ENCODE measurements around the gene DENND2C.

DENND2C gene

GRCh38 chr1:114712977-114713376 lies 43.1 kb upstream of the DENND2C start:
- TF ChIP-seq CTCF (IDR thresholded peaks at IDR 0.05; ENCODE audit: control extremely low read depth, extremely low read depth, low read depth, missing control alignments) = no peak
- ChIA-PET POLR2A (no interaction called here), CTCF (interaction anchor here (1.0 to 2.2 kb wide), 2 partner anchors 11 to 366 kb away, joined by 4 to 7 read pairs; no protein-coding TSS in a partner anchor)

GRCh38 chr1:114710360-114710759 lies 40.5 kb upstream of the DENND2C start:
- no peak for TF ChIP-seq CTCF (IDR thresholded peaks at IDR 0.05; ENCODE audit: control extremely low read depth, extremely low read depth, low read depth, missing control alignments)
- no peak for DNase-seq (ENCODE audit: extremely low spot score)
- CTCF ChIA-PET = interaction anchor here (0.7 to 1.0 kb wide), 2 partner anchors 12 to 151 kb away, joined by 3 read pairs; no protein-coding TSS in a partner anchor
- POLR2A ChIA-PET = no interaction called here

More at GRCh38 chr1:114712977-114713376, 43.1 kb upstream of the DENND2C start:
- no peak for DNase-seq (ENCODE audit: extremely low spot score)

- CTCF ChIA-PET = interaction anchor here (1.5 to 2.0 kb wide), 4 partner anchors 8 to 66 kb away, joined by 3 to 8 read pairs (median 5); partner anchors contain the start of gene AMPD1
- DNase-seq (ENCODE audit: extremely low spot score) = no peak
- no peak for TF ChIP-seq CTCF (IDR thresholded peaks at IDR 0.05; ENCODE audit: control extremely low read depth, extremely low read depth, low read depth, missing control alignments)
- POLR2A ChIA-PET = interaction anchor here (0.8 to 1.8 kb wide), 2 partner anchors 9 to 15 kb away, joined by 4 to 5 read pairs; no protein-coding TSS in a partner anchor
Measured at GRCh38 chr1:114707604-114708003, 37.8 kb upstream of the DENND2C start.

GRCh38 chr1:114703242-114703641 lies 33.4 kb upstream of the DENND2C start:
- CTCF ChIA-PET = interaction anchor here (1.0 to 2.8 kb wide), 10 partner anchors 8 to 357 kb away, joined by 3 to 8 read pairs (median 4); partner anchors contain the start of genes AMPD1 and NRAS
- POLR2A ChIA-PET = no interaction called here
- DNase-seq (ENCODE audit: extremely low spot score) = no peak
- no peak for TF ChIP-seq CTCF (IDR thresholded peaks at IDR 0.05; ENCODE audit: control extremely low read depth, extremely low read depth, low read depth, missing control alignments)

- CTCF ChIA-PET = interaction anchor here (1.0 to 2.8 kb wide), 8 partner anchors 7 to 357 kb away, joined by 3 to 8 read pairs (median 4); partner anchors contain the start of gene AMPD1
- DNase-seq (ENCODE audit: extremely low spot score) = no peak
- no peak for TF ChIP-seq CTCF (IDR thresholded peaks at IDR 0.05; ENCODE audit: control extremely low read depth, extremely low read depth, low read depth, missing control alignments)
- POLR2A ChIA-PET = no interaction called here
Measured at GRCh38 chr1:114702737-114703136, 32.9 kb upstream of the DENND2C start.

GRCh38 chr1:114701931-114702330 lies 32.1 kb upstream of the DENND2C start:
- ChIA-PET POLR2A (no interaction called here), CTCF (interaction anchor here (0.9 to 2.8 kb wide), 3 partner anchors 11 to 48 kb away, joined by 3 to 7 read pairs (median 3); no protein-coding TSS in a partner anchor)
- no peak for DNase-seq (ENCODE audit: extremely low spot score)
- no peak for TF ChIP-seq CTCF (IDR thresholded peaks at IDR 0.05; ENCODE audit: control extremely low read depth, extremely low read depth, low read depth, missing control alignments)

Measured in GM10248 (cell line).